HG03460 (cell line): Measurements from ENCODE around the gene TEX2.
A peak's percentile ranks its signal among the peaks of the same experiment; 100 is the strongest.
"Not testable (repeated sequence)": the region's sequence is repeated elsewhere in the genome, so short reads cannot be mapped to it uniquely, and the experiment has no call there.

Experiments used
- ATAC-seq: cut with Tn5 transposase; IDR thresholded peaks from one replicate; pipeline ENCODE4 v1.9.1; 2021; ENCODE audit not compliant: unreplicated experiment

TEX2 gene

DNA sequence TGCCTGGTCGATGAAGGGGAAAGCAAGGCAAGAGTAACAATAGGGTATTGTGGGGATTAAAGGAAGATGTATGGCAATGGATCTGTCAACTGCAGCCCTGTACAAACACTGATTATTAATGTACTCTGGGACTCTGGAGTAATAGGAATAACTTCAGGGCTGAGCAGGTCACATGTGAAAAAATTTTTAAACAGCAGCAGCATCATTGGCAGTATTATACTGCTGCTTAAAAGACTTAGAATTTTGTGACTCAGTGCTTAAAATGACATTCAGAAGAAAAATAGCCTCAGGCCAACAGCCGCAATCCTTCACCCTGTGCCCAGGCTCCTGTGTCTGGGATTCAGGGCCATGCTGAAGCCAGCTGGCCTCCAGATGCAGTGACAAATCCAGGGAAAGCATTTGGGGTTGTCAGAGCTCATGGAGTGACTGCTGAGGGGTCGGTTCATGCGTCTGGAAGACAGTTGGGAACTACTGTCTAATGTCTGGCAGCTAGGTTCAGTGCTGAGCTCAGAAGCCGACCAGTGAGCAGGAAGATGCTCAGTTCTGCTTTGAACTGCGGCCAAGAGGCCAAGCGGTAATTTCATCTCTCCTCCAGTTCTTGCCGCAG, 22.2 kb downstream of the TEX2 start:
- ATAC-seq: no peak

DNA sequence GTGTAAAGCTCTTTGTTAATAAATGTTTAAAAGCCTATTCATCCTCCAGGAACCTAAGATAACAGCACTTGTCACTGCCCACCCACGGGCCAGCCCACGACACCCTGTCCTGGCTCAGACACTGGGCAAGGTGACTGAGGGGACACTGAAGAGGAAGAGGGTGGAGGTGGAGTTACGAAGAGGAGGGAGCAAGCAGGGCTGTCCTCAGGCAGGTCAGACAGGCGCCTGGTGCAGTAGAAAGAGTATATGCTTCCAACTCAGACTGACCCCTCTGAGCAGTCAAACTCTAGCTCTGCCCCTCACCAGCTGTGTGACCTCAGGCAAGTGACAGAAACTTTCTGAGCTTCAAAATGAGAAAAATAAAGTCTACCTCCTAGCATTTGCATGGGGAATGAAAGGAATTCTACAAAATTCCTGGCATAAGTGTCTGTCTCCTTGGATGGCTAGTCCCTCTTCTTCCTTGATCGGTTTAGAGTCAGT, 22.8 kb downstream of the TEX2 start:
- ATAC-seq: no peak

DNA sequence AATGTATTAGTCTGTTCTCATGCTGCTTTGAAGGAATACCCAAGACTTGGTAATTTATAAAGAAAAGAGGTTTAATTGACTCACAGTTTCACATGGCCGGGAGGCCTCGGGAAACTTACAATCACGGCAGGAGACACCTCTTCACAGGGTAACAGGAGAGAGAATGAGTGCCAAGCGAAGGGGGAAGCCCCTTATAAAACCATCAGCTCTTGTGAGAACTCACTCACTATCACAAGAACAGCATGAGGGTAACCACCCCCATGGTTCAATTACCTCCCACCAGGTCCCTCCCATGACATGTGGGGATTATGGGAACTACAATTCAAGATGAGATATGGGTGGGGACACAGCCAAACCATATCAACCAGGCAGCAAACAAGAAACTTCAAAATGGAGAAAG, 24.6 kb downstream of the TEX2 start:
- not testable (repeated sequence) for ATAC-seq

DNA sequence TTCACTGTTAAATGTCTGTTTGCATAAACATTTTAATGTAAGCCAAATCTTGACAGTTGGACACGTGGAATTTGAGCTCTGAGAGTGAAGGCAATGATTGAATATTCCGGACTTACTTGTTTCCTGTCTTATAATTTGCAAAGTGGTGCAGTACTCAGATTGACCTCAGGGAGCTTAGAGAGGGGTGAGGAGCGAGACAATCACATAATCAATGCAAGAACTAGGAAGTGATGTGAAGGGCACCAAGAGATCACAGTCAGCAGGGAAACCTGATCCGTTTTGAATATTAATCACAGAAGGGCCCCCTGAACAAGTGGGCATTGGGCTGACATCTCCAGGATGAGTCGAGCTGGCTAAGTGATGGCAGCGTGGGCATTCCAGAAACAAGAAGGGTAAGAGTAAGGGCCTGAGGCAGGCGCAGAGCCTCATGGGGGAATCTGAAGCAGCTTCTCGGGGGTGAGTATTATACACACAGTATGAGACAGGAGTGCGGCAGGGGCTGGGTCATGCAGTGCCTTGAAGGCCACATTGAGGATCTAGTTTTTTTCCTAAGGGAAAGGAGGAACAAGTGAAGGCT, 26.1 kb downstream of the TEX2 start:
- ATAC-seq: no peak

DNA sequence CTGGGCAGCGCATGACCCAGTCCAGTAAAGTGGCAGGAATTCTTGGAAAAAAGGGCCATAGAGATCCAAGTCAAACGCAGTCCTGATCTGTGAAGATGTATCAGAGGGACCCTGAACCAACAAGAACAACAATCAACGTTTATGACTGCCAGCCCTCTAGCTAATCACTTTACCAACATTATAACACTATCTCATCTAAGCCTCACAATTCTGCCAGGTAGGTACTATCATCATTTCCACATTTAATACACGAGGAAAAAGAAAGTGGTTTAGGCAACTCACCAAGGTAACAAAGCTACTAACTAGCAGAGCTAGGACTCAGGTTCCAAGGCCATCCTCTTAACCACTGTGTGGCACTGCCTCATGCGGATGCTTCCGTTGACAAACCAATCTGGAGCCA, 28.1 kb downstream of the TEX2 start:
- no peak for ATAC-seq

DNA sequence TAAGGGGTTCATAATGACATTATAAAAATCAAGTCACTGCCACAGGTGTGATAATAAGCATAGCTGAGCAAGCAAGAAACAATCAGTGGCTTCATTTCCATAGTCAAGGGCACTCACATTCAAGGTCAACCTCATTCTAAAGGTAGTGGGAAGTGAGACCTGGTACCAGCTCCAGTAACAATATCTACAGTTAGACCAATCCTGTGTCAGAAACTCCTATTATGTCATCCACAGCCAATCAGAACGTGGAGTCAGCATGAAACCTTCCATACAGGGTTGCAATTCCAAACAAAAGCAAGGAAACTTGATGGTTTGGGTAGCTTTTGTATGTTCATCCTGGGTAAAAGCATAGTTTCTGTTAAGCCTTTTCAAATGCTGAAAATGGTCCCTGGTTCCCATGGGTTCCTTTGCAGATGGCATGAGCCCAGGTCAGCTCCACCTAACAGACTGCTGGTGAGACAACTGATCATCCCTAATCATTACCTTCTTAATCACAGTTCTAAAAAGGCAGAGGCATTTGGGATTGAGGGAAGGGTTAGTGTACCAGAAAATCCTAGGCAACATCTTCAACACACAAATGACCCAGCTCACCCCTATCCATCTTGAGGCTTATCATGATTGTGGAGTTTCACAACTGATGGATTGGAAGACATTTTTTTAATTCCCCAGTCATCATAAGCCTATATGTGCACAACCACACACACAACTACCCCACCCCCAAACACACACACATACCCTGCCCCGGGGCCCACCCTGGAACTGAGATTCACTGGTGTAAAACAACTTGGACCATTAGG, 30.4 kb downstream of the TEX2 start:
- ATAC-seq: no peak

DNA sequence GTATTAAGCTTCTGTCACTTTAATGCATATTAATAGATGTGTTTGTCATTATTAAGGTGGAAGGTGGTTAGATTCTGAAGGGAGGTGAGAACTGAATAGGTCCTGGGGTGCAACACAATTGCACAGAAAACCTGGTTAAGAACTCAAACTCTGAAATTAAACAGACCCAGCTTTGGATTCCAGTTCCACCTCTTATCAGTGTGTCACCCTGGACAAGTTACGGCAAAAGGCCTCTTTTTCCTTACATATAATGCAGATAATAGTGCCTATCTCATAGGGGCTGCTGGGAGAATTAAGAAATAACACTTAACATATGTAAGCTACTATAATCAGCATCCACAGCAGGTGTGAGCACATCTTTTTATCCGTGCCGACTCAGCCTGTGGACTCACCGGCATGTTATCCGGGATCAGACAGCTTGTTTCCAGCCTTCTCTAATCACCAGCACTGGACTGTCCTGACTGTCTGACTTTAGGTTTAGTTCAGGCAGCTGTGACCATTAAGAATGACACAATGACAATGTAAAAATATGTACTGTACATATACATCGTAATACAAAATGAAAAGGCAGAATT, 31.4 kb downstream of the TEX2 start:
- no peak for ATAC-seq

DNA sequence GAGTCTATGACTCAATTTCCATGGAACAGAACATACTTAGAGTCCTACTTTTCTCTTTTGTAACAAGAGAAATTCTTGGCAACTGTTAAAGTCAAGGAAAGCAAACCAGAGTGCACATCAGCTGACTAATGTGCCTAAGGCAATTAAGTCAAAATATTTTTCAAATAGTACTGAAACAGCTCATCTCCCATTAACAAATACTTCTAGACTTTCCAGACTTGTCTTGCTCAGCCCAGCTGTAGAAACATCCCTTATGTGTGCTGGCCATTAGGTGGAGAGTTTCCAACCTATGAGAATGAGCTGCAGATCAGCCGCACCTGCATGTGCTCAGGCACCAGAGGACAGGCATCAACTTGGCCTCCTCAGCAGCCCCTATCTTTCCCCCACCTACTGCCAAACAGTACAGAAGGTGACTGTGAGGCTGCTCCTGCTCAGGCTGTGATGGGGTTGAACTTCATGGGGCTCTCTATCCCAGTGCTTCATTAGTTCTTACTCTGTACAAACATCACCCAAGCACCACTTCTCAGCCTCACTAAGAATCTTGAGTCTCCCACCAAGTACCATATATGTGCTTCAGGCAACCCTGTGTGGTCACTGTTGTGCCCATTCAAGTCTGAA, 32.2 kb downstream of the TEX2 start:
- no peak for ATAC-seq

DNA sequence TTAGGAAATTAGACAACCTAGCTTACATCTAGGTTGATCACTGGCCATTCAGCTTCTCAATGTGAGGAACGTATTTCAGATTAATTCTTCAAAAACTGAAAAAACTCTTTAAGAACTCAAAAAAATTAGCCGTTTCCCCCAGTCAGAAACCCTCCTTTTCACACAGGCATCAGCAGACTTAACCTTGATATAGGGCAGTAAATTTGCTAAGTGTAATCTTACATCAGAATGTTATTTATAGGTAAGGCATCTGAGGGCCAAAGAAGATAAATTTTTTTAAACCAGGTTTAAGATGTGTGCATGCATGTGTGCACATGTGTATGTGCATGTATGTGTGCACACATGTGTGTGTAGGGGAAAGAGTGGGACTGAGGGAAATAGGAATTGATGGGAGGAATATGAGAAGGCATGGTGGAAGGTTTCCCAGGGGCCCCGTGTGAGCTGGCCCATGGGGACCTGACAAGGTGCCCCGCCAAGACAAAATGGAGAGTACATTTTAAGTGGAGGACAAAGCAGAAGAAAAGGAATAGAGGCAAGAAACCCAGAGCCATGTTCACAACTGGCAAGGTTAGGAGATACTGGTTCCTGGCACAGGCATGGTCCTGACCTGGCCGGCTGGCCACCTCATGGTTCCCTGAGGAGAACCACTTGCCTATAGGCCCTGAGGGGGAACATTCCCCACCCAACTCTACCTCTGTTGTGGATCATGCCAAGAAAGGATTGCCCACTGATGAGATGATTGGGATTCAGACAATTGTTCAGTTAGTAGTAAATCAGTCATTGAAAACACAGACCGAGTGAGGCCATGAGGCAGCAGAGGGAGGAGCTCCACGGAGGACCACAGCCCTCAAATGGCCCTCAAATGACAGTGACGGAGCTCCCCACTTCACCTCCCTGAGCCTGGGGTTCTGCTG, 33.0 kb downstream of the TEX2 start:
- no peak for ATAC-seq

DNA sequence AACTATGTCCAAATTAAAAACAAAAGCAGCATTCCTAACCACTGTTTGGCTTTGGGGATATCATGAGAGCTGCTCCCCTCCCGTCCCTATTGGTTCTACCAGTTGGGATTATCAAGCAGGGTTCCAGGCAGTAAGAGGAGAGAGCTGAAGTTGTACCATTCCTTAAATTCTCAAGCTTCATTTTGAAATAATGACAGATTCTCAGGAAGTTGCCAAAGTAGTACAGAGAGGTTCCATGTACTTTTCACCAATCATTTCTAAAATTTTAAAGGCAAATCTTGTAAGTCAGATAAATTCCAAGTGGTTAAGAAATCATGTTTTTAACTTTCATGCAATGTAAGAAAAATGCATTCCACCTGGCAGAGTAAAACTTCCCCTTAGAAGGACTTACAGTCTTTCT, 36.9 kb downstream of the TEX2 start:
- no peak for ATAC-seq

DNA sequence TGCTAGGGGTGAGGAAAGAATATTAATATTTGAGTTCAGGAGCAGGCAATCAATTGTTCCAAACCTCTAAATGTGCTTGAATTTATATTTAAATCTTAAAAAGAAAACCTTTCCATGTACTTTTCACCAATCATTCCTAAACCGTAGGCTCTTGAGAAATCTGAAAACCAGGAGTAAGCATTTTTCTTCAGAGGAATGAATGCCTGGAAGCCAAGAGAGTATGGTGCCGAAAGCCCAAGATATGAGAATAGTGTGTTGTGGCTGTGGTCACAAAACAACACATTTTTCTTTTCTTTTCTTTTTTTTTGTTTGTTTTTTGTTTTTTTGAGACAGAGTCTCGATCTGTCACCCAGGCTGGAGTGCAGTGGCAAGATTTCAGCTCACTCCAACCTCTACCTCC, 37.6 kb downstream of the TEX2 start:
- no peak for ATAC-seq

DNA sequence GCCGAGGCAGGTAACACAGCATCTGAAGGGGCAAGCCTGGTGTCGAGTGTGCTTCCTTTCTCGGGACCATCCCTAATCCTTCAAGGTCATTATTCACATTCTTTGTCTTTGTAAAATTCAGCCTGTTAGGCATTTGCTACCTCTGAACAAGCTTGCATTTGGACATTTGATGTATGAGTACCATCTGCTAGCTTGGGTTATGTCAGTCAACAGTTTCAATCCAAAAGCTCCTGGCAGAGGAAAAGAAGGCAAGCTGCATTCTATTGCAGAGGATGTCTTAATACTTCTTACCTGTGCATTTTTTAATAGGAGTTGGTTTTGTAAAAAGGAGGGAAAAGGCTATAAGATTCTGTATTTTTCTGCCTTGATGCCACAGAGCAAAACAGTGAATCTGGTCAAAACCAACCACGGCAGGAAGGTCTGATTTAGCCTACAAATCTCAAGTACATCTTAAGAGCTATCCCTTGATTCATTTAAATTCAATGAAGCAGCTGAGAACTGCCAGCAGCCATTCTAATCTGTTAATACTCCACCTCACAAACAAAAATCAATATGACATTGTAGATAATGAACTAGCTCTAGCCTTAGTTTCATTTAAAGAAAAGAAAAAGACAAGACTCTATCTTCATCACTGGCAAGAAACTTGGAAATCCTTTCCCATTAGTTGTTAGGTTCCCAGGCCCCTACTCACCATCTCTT, 39.0 kb downstream of the TEX2 start:
- ATAC-seq: no peak

DNA sequence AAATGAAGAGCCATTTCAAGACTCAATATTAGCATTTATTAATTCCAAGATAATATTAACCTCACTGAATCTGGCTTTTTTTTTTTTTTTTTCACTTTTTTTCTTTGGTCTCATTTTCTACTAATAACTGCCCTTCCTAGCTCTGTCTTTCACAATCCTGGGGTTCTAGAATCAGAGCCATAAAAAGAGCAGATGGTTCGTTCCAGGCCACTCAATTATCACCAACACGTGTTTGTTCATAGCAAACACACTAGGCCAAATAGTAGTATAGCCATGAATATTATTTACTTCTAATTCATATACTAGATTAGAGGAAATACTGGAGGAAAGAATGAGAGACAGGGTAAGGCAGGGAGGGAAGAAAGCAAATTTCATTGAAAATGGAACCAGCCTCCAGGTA, 39.8 kb downstream of the TEX2 start:
- no peak for ATAC-seq

DNA sequence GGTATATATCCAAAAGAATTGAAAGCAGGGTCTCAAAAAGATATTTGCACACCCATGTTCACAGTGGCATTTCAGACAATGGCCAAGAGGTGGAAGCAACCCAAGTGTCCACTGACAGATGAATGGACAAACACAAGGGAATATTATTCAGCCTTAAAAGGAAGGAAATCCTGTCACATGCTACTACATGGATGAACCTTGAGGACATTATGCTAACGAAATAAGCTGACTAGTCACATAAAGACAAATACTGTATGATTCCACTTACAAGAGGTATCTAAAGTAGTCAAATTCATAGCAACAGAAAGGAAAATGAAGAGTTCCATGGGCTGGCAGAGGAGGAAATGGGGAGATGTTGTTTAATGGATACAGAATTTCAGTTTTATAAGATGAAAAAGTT, 41.4 kb downstream of the TEX2 start:
- no peak for ATAC-seq

DNA sequence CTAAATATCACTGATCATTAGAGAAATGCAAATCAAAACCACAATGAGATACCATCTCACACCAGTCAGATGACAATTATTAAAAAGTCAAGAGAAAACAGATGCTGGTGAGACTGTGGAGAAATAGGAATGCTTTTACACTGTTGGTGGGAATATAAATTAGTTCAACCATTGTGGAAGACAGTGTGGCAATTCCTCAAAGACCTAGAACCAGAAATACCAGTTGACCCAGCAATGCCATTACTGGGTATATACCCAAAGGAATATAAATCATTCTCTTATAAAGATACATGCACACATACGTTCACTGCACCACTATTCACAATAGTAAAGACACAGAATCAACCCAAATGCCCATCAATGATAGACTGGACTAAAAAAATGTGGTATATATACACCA, 42.5 kb downstream of the TEX2 start:
- not testable (repeated sequence) for ATAC-seq

DNA sequence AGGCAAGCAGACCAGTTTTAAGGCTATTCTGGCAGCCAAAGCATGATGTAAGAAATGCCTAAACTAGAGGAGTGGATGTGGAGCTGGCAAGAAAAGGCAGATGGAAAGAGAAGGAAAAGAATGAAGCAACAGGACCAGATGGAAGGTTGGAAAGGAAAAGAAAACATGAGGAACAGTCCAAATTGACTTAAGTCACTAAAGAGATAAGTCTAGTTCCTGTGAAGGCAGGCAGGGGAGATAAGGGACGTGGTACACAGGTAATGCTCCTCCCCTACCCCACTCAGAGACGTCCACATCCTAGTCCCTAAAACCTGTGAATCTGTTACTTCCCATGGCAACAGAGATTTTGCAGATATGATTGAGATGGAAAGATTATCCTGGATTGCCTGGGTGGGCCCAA, 43.5 kb downstream of the TEX2 start:
- no peak for ATAC-seq

DNA sequence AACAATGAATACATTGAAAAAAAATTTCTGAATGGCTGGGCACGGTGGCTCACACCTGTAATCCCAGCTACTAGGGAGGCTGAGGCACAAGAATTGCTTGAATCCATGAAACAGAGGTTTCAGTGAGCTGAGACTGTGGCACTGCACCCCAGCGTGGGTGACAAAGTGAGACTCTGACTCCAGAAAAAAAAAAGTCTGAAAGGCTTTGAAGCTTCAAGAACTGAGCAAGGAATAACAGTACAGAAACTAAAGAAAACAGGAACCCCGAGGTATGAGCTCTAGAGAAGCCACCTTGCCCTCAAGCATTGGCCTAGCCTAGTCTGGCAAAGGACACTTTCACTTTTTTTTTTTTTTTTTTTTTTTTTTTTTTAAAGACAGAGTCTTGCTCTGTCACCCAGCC, 45.0 kb downstream of the TEX2 start:
- ATAC-seq: peak; percentile 49

DNA sequence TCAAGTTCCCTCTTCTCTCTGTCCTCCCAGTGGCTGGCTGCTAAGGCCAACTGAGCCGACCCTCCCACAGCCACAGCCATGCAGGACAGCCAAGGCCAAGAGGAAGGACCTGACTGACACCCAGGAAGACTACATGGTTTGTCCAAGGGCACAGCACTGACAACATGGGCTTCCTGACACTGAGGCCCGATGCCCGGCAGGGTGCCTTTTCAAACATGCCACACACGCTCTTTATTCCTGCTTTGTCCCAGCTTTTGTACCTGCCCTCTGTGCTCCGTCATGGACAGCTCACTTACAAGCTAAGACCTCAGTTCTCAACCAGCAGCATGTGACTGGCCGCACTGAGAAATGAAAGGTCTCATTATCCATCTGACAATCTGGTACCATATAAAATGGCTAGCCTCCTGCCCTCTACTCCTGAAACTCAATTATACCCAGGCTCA, 45.8 kb downstream of the TEX2 start:
- ATAC-seq: no peak

DNA sequence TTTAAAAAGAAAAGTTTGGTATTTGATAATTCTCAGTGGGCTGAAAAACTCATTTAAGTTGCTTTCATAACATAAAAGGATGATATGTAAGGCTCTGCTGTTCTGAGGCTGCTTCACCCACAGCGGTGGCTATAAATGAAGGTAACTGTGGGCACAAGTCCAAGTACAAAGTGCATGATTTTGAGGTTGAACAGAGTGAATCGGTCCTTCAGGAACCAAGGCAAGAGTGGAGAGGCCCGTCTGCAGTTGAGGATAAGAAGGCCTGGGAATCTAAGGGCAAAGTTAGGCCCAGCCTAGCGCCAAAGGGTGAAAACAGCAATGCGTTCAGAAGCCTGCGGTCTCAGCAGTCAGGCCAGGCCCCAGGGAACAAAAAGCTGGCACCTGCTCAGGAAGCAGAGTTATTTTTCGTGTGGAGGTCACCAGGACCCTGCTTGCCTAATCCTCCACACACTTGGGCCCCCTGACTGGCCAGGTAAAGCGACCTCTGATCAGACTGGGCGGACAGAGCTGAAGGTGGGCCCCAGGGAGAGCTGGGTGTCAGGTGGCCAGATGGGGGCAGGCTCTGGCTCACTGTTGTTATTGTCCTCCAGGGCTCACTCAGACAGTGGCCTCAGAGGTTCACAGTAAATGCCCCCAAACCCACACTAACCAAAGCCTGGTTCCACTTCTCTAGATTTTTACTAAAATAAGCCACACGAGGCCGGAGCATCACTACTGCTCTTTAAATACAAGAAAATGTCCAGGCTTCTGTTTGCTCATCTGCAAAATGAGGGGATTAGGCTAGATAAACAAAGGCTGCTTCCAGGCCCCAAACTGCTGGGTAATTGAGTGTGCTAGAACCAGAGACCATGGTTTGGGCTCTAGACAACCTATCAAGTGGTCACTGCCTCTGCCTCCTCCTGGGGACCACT, 46.5 kb downstream of the TEX2 start:
- no peak for ATAC-seq
